ENCODE results near the gene GAGE10.

DNA sequence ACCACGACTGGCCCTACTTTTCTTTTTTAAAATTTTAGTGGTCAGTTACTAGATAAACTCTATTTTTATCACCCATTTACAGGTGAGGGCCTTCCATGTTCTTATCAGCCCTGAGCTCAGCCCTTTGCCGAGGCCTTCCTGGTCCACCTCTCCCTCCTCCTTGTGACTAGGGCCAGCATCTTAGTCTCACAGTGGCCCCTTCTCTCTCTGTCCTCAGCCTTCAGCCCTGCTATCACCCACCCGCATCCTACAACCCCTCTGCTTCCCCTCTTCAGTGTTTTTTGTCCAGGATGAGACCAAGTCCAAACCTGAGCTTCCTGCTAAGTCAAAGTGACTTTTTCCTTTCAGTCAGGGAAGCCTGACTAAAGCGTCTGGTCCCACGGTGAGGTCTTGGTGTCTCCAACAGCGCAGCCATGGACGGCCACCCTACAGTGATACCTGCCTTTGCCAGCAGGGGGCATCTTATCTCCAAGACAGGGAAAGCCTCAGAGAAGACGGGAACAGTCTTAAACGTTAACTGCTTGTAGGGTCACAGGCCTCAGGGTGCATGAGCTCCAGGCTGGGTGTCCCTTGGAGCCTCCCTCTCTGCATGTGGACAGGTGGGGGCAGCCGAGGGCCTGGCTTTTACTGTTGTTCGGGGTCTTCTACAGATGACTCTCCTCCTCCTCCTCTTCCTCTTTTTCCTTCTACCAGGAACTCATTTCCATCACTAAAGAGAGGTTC, 11.7 kb upstream of the GAGE10 start:
- TF ChIP-seq, protein P1, sequence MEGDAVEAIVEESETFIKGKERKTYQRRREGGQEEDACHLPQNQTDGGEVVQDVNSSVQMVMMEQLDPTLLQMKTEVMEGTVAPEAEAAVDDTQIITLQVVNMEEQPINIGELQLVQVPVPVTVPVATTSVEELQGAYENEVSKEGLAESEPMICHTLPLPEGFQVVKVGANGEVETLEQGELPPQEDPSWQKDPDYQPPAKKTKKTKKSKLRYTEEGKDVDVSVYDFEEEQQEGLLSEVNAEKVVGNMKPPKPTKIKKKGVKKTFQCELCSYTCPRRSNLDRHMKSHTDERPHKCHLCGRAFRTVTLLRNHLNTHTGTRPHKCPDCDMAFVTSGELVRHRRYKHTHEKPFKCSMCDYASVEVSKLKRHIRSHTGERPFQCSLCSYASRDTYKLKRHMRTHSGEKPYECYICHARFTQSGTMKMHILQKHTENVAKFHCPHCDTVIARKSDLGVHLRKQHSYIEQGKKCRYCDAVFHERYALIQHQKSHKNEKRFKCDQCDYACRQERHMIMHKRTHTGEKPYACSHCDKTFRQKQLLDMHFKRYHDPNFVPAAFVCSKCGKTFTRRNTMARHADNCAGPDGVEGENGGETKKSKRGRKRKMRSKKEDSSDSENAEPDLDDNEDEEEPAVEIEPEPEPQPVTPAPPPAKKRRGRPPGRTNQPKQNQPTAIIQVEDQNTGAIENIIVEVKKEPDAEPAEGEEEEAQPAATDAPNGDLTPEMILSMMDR (IDR thresholded peaks at IDR 0.05): peak; percentile 40 to 63 (median 54)
- no peak for TF ChIP-seq POLR2A (IDR thresholded peaks at IDR 0.05)

Measured in heart left ventricle (tissue), 13 donors.